OCI-LY3 (cell line): ENCODE measurements around the gene PITX3.

Source experiments
- H2AFZ ChIP-seq: fragments of 200-600, 300-600 bp; shearing (Covaris generic); 2 replicates; pipeline ENCODE4 v1.6.0; 2014; ENCODE audit warnings: antibody characterized with exemption, low read depth, low read length
- H3K27ac ChIP-seq: fragments of 200-600, 300-600 bp; sonication (generic); 2 replicates; pipeline ENCODE4 v1.5.1; 2014; ENCODE audit warnings: mild to moderate bottlenecking, low read length, moderate library complexity, mixed read lengths
- H3K27me3 ChIP-seq: fragments of 200-600, 300-600 bp; sonication (generic); 2 replicates; pipeline ENCODE4 v1.6.1; 2014; ENCODE audit warnings: low read depth, low read length, mixed read lengths
- H3K36me3 ChIP-seq: fragments of 200-600, 300-600 bp; sonication (generic); replicated peaks from 2 replicates; pipeline ENCODE3; 2014; ENCODE audit warnings: low read depth, low read length, mixed read lengths
- H3K4me1 ChIP-seq: fragments of 300-600, 200-600 bp; sonication (generic); 2 replicates; pipeline ENCODE4 v1.6.1; 2014; ENCODE audit warnings: low read length, mixed read lengths
- H3K4me2 ChIP-seq: fragments of 200-600, 300-600 bp; sonication (generic); 2 replicates; pipeline ENCODE4 v1.6.1; 2014; ENCODE audit warnings: low read length, mixed read lengths
- H3K4me3 ChIP-seq: fragments of 300-600, 200-600 bp; sonication (generic); 2 replicates; pipeline ENCODE4 v1.5.1; 2014; ENCODE audit warnings: antibody characterized with exemption, mild to moderate bottlenecking, low read length, moderate library complexity
- H3K79me2 ChIP-seq: fragments of 300-600, 200-600 bp; shearing (Covaris generic); 2 replicates; pipeline ENCODE4 v1.6.1; 2014; ENCODE audit warnings: mild to moderate bottlenecking, low read length, mixed read lengths
- H3K9ac ChIP-seq: fragments of 300-600, 200-600 bp; shearing (Covaris generic); 2 replicates; pipeline ENCODE4 v1.6.0; 2014; ENCODE audit warnings: mild to moderate bottlenecking, low read length, moderate library complexity
- H3K9me3 ChIP-seq: fragments of 200-600, 300-600 bp; shearing (Covaris generic); 2 replicates; pipeline ENCODE4 v1.6.1; 2014; ENCODE audit warnings: low read length, mixed read lengths; ENCODE audit not compliant: insufficient read depth
- H4K20me1 ChIP-seq: fragments of 200-600, 300-600 bp; sonication (generic); 2 replicates; pipeline ENCODE4 v1.6.1; 2016; ENCODE audit warnings: low read length, mixed read lengths; ENCODE audit not compliant: insufficient read depth
- EZH2phosphoT487 ChIP-seq: fragments of 200-600 bp; shearing (Covaris generic); IDR thresholded peaks from 2 replicates; pipeline ENCODE4 v1.6.1; 2018; ENCODE audit warnings: antibody characterized with exemption, mixed run types, low read depth
- TF ChIP-seq, protein P1 (sequence below): fragments of 200-600, 300-600 bp; sonication (generic); IDR thresholded peaks from 2 replicates; pipeline ENCODE4 v1.5.1; 2014; ENCODE audit warnings: antibody characterized with exemption, low read length, low read depth

Gene PITX3

DNA sequence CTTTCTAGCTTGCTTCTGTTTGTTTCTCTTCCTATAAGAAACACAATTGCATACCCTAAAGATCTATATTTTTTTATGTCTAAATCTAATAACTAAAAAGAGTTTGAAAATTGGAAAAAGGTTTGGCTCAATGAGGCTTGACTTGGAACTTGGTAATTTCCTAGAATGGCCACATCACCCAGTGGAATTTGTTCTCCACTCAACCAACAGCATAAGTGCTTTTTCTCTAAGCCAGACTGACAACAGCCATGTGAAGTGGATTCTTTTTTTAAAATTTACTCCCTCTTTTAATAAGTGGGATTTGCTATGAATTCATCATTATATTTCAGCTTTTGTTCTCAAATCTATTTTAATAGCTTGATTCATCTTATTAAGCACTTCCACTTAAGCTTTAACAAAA, 37.8 kb upstream of the PITX3 start:
- Histone ChIP-seq H4K20me1 (peaks cover 14% of the 10 kb centered on the region), H3K36me3 (no peaks in the 10 kb centered on the region), H3K4me2 (no peak overlapping the region), H3K27me3 (no peaks in the 10 kb centered on the region), H3K4me1 (no peaks in the 10 kb centered on the region), H2AFZ (no peak overlapping the region), H3K4me3 (no peak overlapping the region), H3K9me3 (no peaks in the 10 kb centered on the region), H3K27ac (no peak overlapping the region), H3K9ac (no peak overlapping the region), H3K79me2 (peaks cover 6% of the 10 kb centered on the region; the same call in 1 of the 2 replicates)
- TF ChIP-seq EZH2phosphoT487 = no peak
- TF ChIP-seq, protein P1, sequence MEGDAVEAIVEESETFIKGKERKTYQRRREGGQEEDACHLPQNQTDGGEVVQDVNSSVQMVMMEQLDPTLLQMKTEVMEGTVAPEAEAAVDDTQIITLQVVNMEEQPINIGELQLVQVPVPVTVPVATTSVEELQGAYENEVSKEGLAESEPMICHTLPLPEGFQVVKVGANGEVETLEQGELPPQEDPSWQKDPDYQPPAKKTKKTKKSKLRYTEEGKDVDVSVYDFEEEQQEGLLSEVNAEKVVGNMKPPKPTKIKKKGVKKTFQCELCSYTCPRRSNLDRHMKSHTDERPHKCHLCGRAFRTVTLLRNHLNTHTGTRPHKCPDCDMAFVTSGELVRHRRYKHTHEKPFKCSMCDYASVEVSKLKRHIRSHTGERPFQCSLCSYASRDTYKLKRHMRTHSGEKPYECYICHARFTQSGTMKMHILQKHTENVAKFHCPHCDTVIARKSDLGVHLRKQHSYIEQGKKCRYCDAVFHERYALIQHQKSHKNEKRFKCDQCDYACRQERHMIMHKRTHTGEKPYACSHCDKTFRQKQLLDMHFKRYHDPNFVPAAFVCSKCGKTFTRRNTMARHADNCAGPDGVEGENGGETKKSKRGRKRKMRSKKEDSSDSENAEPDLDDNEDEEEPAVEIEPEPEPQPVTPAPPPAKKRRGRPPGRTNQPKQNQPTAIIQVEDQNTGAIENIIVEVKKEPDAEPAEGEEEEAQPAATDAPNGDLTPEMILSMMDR = no peak

DNA sequence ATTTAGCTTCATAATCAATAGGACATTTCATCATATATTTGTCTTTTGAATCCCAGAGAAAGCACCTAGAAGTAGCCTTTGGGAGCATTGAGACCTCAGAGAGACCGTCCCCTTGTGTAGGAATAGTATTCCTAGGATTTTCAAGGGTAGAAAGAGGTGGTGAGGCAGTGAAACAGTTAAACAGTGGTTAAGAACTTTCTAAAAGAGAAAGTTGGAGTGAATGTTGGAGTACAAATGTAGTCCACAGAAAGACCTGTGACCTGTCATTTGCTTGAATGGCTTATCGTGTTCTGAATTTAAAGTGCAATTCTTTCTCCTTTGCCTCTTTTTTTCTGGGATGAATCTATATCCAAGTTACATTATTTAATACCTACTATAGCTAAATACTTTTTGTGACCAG, 34.0 kb upstream of the PITX3 start:
- peaks cover 17% of the 10 kb centered on the region for H4K20me1 ChIP-seq
- H2AFZ ChIP-seq = no peak overlapping the region
- H3K79me2 ChIP-seq = peaks cover 10% of the 10 kb centered on the region; the same call in 1 of the 2 replicates
- H3K9ac ChIP-seq = no peak overlapping the region
- TF ChIP-seq, protein P1 = no peak
- no peak for TF ChIP-seq EZH2phosphoT487
- H3K27ac ChIP-seq = no peak overlapping the region
- no peak overlapping the region for H3K4me3 ChIP-seq
- H3K4me2 ChIP-seq = no peak overlapping the region
- H3K27me3 ChIP-seq = no peaks in the 10 kb centered on the region
- no peaks in the 10 kb centered on the region for H3K36me3 ChIP-seq
- no peaks in the 10 kb centered on the region for H3K4me1 ChIP-seq
- no peaks in the 10 kb centered on the region for H3K9me3 ChIP-seq

DNA sequence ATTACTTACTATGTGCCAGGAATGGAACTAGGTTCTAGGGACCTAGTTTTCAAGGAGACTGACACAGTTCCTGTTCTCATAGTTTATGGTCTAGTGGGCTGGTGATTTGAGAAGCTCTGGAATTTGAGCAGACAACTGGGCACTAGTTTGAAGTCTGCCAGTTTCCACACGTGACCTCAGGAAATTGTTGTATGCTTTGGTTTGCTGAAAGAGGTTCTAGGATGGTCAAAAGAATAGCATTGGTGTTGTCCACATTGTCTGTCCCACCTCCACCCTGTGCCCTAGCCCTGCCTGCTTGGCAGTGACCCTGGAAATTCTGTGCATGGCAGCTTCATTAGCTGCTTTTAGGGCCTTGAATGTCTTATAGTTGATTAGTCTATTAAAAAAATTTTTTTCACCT, 32.8 kb upstream of the PITX3 start:
- no peak overlapping the region for H3K9ac ChIP-seq
- H3K4me2 ChIP-seq = no peak overlapping the region
- H4K20me1 ChIP-seq = peaks cover 16% of the 10 kb centered on the region
- TF ChIP-seq EZH2phosphoT487 = no peak
- TF ChIP-seq, protein P1 = no peak
- H2AFZ ChIP-seq = no peak overlapping the region
- H3K79me2 ChIP-seq = peaks cover 10% of the 10 kb centered on the region; the same call in 1 of the 2 replicates
- H3K4me3 ChIP-seq = no peak overlapping the region
- no peak overlapping the region for H3K27ac ChIP-seq
- H3K27me3 ChIP-seq = no peaks in the 10 kb centered on the region
- H3K36me3 ChIP-seq = peaks cover 1% of the 10 kb centered on the region
- H3K4me1 ChIP-seq = no peaks in the 10 kb centered on the region
- H3K9me3 ChIP-seq = no peaks in the 10 kb centered on the region

DNA sequence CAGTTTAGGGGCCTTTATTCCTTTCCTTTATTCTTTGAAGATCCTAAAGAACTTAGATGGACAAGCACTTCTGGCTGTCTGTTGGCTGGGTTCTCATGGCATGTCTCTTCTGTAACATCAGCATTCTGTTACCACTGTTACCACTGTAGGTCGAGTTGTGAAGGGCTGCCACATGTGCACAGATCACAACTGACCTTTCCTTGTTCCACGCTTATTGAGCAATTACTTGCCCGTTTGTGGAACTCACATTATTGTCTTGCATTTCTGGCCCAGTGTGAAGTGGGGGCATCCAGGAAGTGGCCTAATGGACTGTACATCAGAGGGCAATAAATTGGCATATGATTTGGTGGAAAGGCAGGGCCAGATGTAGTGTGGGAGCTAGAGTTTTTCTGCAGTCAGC, 27.7 kb upstream of the PITX3 start:
- Histone ChIP-seq H2AFZ (no peak overlapping the region), H3K79me2 (peaks cover 4% of the 10 kb centered on the region; the same call in 1 of the 2 replicates), H3K4me1 (no peaks in the 10 kb centered on the region), H3K27me3 (no peaks in the 10 kb centered on the region), H3K27ac (no peak overlapping the region), H3K4me2 (no peak overlapping the region), H4K20me1 (peaks cover 27% of the 10 kb centered on the region), H3K36me3 (peaks cover 2% of the 10 kb centered on the region), H3K4me3 (no peak overlapping the region), H3K9me3 (no peaks in the 10 kb centered on the region), H3K9ac (no peak overlapping the region)
- no peak for TF ChIP-seq EZH2phosphoT487
- TF ChIP-seq, protein P1 = no peak
